NCI-H128 (cell line): ENCODE results near the gene OTUD3.
"Not testable (repeated sequence)": the region's sequence is repeated elsewhere in the genome, so short reads cannot be mapped to it uniquely, and the experiment has no call there.

ENCODE experiments used
- DNase-seq: peaks from one replicate; lab custom pipeline; 2025; ENCODE audit not compliant: unreplicated experiment; lab: John Stamatoyannopoulos, UW

The OTUD3 gene

DNA sequence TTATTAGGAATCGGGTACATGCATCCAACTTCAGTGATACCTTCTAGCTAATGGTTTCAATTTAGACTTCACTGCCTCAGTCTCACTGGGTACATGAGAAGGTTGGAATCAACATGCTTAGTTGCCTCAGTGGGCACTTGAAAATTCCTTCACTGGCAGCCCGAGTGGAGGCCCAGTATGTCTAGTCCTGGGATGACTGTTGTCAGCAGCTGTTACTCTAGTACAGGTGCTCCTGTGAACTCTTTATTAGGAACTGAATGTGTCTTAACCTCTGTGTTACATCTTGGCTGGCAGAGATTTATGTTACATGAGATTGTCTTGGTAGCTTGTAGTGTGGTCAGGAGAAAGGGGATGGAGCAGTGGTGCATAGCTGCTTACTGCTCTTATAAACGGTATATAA lies 27.8 kb downstream of the OTUD3 start:
- no peak for DNase-seq

DNA sequence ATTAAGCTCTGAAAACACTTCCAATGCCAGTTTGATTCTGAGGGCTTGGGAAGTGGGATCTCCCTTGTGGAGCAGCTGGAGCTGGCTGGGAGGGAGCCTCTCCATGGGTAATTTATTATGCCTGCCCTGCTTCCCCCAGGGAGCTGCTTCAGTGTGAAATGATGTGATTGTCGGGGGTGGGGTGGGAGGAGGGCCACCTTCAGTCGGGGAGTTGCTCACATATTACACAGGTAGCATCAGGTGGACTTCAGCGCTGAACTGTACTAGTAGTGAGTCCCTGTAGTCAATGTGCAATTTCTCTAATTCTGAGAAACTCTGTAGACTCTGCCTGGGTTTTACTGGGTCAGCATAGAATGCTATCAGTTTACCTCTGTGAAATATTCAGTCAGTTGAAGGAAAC lies 28.5 kb downstream of the OTUD3 start:
- no peak for DNase-seq

DNA sequence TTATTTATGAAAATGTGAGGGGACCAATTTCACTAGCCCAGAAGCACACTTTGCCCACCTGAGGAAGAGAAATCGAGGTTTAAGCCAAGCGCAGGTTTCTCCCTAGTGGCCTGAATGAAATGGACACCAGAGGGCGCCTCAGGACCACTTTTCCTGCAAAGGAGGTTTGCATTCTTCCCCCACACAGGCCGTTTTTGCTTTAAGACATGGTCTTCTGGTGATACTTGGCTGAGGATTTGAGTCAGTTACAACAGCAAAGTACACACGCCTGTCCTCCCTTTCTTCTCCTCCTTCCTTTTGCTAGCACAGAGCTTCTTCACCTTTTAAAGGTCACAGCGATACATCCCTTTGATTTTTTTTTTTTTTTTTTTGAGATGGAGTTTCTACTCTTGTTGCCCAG lies 35.9 kb downstream of the OTUD3 start:
- peak; percentile 81 for DNase-seq

DNA sequence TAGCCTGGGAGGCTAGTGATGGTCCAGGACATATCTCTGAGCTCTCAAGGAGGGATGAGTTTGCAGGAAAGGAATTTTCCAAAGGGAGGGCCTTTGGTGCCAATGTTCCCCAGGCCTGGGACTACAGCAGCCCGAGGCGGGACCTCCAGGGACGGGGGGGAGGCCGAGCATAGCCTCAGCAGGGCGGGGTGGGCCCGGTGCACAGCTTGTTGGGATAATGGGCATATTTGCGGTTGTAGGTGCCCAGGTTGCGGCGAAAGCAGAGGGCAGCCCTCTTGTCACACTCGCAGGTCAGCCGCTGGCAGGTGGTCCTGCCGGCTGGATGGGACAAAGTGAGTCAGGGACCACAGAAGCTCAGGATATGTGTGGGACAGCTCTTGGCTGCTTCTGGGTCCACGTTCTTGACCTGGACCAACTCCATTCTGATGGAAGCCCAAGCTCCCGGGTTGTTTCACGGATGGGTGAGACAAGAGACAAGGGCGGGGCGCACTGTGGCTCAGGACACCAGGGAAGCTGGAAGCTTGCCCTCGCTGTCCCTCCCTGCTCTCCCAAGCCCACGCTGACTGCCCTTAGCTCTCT lies 38.0 kb downstream of the OTUD3 start:
- no peak for DNase-seq

DNA sequence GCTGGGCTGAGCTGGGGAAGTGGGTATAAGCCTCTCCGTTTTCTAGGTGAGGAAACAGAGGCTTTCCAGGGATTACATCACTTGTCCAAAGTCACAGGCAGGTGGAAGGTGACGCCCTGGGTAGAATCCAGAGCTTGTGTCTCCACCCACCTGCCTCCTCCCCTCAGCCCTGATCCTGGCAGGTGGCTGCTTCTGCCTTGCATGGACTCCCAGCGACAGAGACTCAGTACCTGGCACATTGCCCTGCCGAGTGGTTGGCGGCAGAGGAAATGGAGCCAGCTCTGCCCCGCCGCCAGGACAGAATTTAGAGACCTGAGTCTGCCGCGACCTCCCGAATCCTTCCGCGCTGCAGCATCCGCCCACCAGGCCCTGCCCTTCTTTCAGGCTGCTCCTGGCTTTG lies 39.1 kb downstream of the OTUD3 start:
- DNase-seq, result no peak

DNA sequence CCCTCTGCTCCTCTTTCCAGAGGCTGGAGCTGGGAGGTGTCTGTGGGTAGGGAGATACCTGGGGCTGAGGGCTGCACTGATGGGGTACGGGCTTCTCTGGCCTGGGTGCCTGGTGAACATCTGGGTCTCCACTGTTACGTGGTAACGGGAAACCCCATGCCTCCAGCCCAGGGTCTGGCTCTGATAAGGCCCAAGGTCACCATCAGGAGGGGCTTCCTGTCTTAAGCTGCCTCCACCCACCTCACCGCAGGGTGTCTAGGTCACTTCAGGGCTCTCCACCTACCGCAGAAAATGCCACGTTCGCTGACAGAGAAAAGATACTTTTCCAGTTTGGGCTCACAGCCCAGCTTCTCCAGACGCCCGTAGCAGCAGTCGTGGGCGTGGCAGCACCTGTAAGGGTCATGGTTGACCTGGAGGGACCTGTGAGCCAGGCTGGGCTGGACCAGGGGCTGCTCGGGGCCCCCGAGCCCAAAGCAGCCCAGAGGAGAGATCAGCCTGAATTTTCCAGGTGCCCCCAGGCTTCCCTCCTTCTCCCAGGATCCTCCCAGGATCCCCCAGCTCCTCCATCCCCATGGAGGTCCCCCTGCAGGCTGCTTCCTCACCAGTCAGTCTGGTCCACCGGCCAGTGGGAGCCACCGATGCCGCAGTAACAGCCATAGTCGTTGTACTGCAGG lies 40.0 kb downstream of the OTUD3 start:
- no peak for DNase-seq

DNA sequence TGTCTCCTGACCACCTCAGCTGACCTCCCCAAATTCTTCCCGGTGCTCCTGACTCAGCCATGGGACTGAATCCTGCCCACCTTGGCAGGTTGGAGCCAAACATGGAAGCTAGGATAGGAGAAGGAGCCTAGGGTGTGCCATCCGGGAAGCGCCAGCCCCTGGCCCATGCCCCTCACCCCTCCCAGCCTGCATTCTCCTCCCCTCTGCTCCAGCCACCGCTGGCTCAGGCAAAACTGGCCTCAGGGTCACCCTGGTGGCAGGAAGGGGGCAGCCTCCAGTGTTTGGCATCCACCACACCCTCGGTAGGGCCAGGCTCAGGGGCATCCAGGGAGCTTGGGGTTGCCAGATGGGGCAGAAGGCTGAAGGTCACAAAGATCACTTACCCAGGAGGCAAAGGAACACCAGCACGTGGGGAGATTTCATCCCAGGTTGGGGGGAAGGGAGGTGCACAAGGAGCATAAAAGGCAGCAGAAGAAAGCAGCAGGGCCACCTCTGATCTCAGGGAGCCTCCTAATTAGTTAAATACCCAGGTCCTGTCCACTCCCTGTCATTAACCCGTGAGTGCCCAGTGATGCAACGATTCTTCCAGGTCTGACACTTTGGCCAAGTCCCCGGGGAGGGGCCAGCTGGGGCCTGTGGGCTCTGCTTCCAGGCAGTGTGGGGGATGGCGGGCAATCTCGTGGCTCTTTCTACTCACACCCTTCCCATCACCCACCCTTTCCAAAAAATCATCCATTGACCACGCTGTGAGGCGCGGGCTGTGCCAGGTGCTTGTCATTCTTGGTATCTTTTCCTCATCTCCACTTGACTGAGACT lies 41.1 kb downstream of the OTUD3 start, which contains the start of gene PLA2G2E:
PLA2G2E (minus strand) TSS at position 481 of the 816 bp plus-strand sequence; CDS start at position 423, 58 bp downstream.
- DNase-seq, result no peak

DNA sequence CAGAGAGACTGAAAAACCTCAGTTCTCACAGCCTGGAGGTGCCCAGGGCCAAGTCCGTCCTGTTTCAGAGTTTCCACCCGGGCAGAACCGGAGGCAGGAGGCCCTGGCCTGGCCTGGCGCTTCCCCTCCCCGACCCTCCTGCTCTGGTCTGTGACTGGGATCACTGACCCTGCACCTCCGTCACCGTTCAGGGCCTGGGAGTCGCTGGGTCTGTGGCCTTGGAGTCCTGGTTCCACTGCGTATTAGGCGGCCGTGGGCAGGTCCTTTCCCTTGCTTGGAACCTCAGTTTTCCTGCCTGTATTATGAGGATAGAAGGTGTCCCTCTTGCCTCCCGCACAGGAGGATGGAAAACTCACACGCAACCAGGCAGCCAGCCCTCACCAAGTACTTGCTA lies 41.8 kb downstream of the OTUD3 start:
- no peak for DNase-seq

DNA sequence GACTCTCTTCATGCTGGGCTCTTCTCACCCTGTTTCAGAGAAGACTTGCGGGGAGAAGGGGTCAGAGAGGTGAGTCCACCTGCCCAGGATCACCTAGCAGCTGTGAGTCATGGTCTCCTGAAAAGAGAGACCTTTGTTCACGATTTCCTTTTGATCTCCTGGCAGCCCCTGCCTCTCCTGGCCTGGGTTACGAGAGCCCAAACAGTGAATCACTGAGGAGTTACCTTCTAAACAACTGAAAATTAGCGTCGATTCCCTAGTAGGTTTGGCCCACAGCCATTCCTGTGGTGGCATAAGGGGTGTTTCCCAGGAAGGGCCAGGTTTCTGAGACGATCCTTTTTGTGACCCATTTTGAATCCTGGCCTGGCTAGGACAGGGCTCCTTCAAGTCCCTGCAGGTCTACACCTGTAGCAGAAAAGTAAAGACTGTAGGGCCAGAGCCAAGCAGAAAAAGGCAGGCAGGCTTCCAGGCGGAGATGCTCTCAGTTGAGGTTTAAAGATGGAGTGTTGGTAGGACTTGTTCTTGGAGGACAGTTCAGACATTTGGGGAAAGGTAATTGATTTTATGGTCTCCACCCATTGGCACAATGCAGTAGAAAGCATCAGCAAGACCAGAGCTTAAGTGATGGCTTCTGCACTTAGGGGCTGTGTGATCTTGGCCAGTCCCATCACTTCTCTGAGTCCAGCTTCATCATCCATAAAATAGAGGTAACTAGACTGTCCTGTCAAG lies 43.3 kb downstream of the OTUD3 start:
- no peak for DNase-seq

DNA sequence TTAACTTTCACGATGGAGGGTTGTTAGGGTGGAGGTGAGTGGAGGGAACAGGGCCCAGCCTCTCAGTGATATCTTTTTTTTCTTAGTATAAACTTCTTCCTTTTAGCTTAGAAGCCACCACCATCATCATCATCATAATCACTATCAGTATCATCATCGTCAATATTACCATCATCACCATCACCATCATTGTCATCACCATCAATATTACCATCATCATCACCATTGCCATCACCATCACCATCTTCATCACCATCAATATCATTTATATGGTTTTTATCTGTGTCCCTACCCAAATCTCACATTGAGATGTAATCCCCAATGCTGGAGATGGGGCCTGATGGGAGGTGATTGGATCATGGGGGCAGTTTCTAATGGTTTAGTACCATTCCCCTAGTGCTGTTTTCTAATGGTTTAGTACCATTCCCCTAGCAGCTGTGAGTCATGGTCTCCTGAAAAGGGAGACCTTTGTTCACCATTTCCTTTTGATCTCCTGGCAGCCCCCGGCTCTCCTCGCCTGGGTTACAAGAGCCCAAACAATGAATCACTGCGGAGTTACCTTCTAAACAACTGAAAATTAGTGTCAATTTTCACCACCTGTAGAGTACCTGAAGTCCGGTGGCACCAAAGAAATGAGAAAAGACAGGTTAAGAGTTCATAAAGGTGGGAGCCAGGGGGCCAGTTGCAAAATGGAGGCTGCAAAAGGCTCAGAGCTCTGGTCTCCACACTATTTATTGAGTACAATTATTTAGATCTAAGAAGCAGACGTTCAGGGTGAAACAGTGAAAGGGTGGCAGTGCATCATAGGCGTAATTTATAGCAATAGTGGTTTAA lies 44.3 kb downstream of the OTUD3 start:
- DNase-seq, result no peak

DNA sequence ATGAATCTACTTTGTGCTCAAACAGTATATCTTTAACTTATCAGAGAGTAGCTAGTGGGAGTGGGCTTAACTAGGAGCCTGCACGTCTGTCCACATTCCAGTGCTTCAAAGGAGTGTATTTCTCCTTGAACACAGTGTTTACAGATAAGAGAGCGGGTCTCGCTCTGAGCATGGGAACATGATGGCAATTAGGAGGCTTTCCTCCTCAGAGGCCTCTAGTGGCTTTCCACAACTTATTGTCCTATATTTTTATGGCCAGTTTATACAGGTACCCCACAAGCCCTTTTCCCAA lies 44.9 kb downstream of the OTUD3 start:
- not testable (repeated sequence) for DNase-seq

DNA sequence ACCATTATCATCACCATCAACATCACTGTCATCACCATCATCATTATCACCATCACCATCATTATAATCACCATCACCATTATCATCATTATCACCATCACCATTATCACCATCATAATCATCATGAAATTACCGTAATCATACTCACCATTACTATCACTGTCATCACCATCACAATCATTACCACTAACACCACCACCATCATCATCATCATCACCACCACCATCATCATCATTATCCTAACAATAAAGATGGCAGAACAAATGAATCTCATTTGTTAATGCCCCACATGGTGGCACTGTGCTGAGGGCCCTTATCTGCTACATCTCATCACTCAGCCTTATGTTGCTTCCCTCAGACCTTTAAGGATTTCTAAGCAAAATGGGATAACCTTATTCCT lies 50.7 kb downstream of the OTUD3 start:
- no peak for DNase-seq

DNA sequence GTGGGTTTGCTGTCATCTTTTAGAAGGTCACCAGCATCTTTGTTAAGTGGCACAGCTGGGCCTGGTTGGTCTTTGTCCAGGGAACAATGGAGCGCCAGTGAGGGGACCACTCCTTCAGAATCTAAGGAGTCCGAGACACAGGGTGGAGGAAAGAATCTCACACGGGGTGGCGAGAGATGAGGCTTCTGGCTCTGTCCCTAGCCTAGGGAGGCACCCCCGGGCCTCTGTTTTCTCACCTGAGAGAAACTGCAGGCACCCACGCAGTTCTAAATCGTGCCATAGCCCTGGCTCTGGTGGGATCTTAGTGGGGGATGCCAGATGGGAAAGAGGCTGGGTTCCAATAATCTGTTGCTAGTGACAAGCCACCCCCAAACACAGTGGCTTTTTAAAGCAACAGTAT lies 52.1 kb downstream of the OTUD3 start:
- DNase-seq, result no peak

DNA sequence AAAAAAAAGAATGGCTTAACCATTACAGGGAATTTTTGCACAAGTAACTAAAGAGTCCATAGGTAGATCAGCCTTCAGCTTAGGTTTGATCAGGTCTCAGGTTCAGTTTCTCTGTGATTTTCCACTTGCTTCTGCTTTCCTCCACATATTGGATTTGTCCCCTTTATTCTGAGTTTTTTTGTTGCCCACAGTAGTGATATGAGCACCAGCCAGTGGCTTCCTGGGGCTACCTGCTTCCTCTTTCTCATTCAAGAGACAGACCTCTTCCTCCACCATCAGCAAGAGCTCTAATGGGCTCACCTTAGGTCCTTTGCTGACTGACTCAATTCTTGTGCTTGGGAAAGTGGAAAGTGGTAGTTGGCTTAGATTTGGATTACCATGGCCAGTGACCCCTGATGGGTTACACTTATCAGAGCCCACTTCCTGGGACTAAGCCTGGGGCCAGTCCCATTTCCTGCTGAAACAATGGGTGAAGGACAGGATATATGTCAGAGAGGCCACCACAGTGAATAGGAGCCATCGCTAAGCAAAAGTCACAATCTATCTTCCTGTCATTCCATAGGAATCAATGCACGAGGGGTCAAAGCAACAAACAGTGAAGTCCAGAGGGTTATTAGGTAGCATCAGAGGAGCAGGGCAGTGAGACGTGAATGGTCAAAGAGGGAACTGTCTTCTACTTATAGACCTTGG lies 54.0 kb downstream of the OTUD3 start:
- no peak for DNase-seq

DNA sequence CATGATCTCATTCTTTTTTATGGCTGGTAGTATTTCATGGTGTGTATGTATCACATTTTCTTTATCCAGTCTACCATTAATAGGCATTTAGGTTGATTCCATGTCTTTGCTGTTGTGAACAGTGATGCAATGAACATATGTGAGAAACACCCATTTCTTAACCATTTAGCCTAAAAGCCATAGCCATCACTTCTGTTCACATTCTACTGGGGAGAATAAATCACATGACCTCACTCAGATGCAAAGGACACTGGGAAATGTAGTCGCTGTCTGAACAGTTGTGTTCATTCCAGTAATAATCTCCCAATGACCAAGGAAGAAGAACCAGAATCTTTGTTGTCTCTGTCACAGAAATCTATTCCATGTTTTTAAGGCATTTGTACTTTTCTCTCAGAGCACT lies 56.3 kb downstream of the OTUD3 start:
- no peak for DNase-seq

DNA sequence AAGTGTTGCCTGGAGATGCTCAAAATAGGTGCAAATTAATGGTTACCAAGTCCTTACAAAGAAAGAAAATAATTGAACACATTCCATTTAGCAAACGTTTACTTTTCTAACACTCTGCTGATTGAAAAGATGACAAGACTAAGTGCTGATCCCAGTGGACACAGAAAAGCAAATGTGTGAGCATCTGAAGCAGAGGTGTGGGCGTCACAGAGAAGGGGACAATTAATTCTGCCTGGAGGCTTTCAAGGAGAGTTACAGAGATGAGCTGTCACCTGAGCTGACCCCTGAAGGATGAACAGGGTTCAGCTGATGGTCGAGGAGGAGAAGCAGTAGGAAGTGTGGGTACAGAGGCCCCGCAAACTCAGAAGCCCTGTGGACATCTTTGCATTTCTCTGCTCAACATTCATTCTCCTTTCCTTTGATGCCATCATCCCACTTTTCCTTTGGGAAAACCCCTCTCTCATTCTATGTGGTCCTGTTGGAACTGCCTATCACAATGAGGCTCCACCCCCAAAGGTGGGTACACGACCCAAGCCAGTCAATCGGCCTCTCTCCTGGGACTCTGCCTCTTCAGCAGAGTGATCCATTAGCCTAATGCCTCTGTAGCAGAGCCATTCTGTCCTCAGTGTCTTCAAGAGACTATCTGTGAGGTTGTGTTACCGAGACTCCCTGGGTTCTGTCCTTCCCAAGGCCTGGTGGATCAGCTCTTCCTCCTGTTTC lies 58.5 kb downstream of the OTUD3 start:
- DNase-seq, result no peak

DNA sequence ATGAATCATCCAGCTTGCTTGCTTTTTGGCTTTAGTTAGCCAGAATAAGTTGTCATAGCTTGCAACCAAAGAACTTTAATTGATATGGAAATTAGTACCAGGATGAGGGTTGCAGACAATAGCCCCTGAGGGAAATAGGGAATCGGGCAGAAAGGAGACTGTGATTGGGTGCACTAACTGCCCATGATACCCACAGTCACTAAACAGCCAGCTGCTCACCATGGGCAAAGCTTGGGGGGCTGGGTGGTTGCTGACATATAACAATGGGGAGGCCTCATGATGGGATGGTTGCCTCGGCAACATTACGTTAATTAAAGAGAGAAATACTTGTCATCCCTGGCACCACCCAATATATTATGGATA lies 59.0 kb downstream of the OTUD3 start:
- DNase-seq, result no peak

DNA sequence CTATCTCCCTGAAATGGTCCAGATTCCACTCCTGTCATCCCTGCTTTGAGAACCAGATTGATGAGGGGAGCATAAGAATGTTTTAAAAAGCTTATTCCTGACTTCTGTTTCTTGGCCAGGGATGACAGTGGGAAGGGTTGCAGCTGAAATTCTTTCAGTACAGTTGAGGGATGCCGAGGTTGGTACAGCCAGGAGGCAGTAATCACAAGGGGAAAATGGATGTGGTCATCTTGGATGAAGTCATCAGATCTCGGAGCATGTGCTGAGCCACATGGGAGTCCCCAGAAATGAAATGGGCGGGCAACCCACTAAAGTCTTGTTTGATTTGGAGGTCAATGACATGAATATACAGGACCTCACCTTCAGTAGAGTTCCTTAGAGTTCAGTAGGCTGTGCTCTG lies 59.9 kb downstream of the OTUD3 start:
- no peak for DNase-seq

DNA sequence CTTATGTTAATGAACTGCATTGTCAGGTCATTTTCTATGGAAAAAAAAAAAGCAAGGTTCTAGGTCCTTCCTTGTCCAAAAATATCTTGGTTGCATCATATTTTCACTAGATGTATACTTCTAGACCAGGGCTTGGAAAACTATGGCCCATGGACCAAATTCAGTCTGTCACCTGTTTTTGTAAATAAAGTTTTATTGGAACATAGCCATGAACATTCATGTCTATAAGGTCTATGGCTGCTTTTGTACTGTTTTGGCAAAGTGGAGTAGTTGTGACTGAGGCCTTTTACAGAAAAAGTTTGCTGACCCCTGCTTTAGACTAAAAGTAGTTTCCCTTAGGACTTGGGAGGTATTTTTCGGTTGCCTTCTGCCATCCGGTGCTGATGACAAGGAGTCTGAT lies 60.5 kb downstream of the OTUD3 start:
- DNase-seq, result no peak

DNA sequence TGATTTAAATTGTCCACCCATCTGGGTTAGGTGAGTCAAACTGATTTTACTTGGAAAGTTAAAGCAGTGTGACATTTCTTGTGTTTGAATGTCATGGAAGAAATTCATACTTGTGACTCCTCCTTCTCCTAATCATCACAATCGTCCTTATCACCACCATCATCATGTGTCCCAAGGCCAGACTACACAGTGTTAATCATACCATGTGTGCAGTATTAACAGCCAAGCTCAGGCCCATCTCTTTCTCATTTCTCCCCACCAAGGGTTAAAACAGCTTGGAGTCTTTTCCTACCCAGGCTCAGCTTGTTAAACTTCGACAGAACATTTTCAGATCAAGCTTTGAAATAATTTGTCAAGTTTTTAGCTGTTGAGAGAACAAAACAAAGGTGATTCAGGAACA lies 63.7 kb downstream of the OTUD3 start:
- DNase-seq, result no peak
